OCI-LY3 (cell line): ENCODE data around the gene PDHX.
A peak's percentile ranks its signal among the peaks of the same experiment; 100 is the strongest.

Experiments
- H2AFZ ChIP-seq: fragments of 200-600, 300-600 bp; shearing (Covaris generic); 2 replicates; pipeline ENCODE4 v1.6.0; 2014; ENCODE audit warnings: antibody characterized with exemption, low read depth, low read length
- H3K27ac ChIP-seq: fragments of 200-600, 300-600 bp; sonication (generic); 2 replicates; pipeline ENCODE4 v1.5.1; 2014; ENCODE audit warnings: mild to moderate bottlenecking, low read length, moderate library complexity, mixed read lengths
- H3K27me3 ChIP-seq: fragments of 200-600, 300-600 bp; sonication (generic); 2 replicates; pipeline ENCODE4 v1.6.1; 2014; ENCODE audit warnings: low read depth, low read length, mixed read lengths
- H3K36me3 ChIP-seq: fragments of 200-600, 300-600 bp; sonication (generic); replicated peaks from 2 replicates; pipeline ENCODE3; 2014; ENCODE audit warnings: low read depth, low read length, mixed read lengths
- H3K4me1 ChIP-seq: fragments of 300-600, 200-600 bp; sonication (generic); 2 replicates; pipeline ENCODE4 v1.6.1; 2014; ENCODE audit warnings: low read length, mixed read lengths
- H3K4me2 ChIP-seq: fragments of 200-600, 300-600 bp; sonication (generic); 2 replicates; pipeline ENCODE4 v1.6.1; 2014; ENCODE audit warnings: low read length, mixed read lengths
- H3K4me3 ChIP-seq: fragments of 300-600, 200-600 bp; sonication (generic); 2 replicates; pipeline ENCODE4 v1.5.1; 2014; ENCODE audit warnings: antibody characterized with exemption, mild to moderate bottlenecking, low read length, moderate library complexity
- H3K79me2 ChIP-seq: fragments of 300-600, 200-600 bp; shearing (Covaris generic); 2 replicates; pipeline ENCODE4 v1.6.1; 2014; ENCODE audit warnings: mild to moderate bottlenecking, low read length, mixed read lengths
- H3K9ac ChIP-seq: fragments of 300-600, 200-600 bp; shearing (Covaris generic); 2 replicates; pipeline ENCODE4 v1.6.0; 2014; ENCODE audit warnings: mild to moderate bottlenecking, low read length, moderate library complexity
- H3K9me3 ChIP-seq: fragments of 200-600, 300-600 bp; shearing (Covaris generic); 2 replicates; pipeline ENCODE4 v1.6.1; 2014; ENCODE audit warnings: low read length, mixed read lengths; ENCODE audit not compliant: insufficient read depth
- H4K20me1 ChIP-seq: fragments of 200-600, 300-600 bp; sonication (generic); 2 replicates; pipeline ENCODE4 v1.6.1; 2016; ENCODE audit warnings: low read length, mixed read lengths; ENCODE audit not compliant: insufficient read depth
- CTCF ChIP-seq: fragments of 200-600, 300-600 bp; sonication (generic); IDR thresholded peaks from 2 replicates; pipeline ENCODE4 v1.5.1; 2014; ENCODE audit warnings: antibody characterized with exemption, low read length, low read depth
- EZH2phosphoT487 ChIP-seq: fragments of 200-600 bp; shearing (Covaris generic); IDR thresholded peaks from 2 replicates; pipeline ENCODE4 v1.6.1; 2018; ENCODE audit warnings: antibody characterized with exemption, mixed run types, low read depth

PDHX gene

GRCh38 chr11:35013514-35014233 lies 97.3 kb downstream of the PDHX start:
- Histone ChIP-seq H4K20me1 (no peaks in the 10 kb centered on the region), H3K27ac (peak overlapping the region; percentile 79), H3K4me3 (peak overlapping the region; percentile 41), H3K79me2 (no peaks in the 10 kb centered on the region; the same call in 1 of the 2 replicates), H3K9ac (peak overlapping the region; percentile 48), H3K4me1 (peaks cover 57% of the 10 kb centered on the region), H3K4me2 (peak overlapping the region; percentile 68), H2AFZ (no peak overlapping the region), H3K36me3 (no peaks in the 10 kb centered on the region), H3K9me3 (no peaks in the 10 kb centered on the region), H3K27me3 (no peaks in the 10 kb centered on the region)
- TF ChIP-seq CTCF, result no peak
- no peak for TF ChIP-seq EZH2phosphoT487

- H3K4me3 ChIP-seq, result no peak overlapping the region
- no peak overlapping the region for H3K9ac ChIP-seq
- no peaks in the 10 kb centered on the region for H3K27me3 ChIP-seq
- no peaks in the 10 kb centered on the region for H3K9me3 ChIP-seq
- H3K79me2 ChIP-seq, result no peaks in the 10 kb centered on the region; the same call in 1 of the 2 replicates
- peaks cover 53% of the 10 kb centered on the region for H3K4me1 ChIP-seq
- no peak overlapping the region; the same call in 1 of the 2 replicates for H3K4me2 ChIP-seq
- H3K36me3 ChIP-seq, result no peaks in the 10 kb centered on the region
- no peak for TF ChIP-seq CTCF
- TF ChIP-seq EZH2phosphoT487, result no peak
- no peaks in the 10 kb centered on the region for H4K20me1 ChIP-seq
- H3K27ac ChIP-seq, result no peak overlapping the region
- H2AFZ ChIP-seq, result no peak overlapping the region
Measured at GRCh38 chr11:35014346-35014745, 97.9 kb downstream of the PDHX start.

GRCh38 chr11:35015621-35016387 lies 99.4 kb downstream of the PDHX start:
- Histone ChIP-seq H3K4me1 (peaks cover 40% of the 10 kb centered on the region), H3K27ac (no peak overlapping the region), H4K20me1 (no peaks in the 10 kb centered on the region), H3K79me2 (no peaks in the 10 kb centered on the region; the same call in 1 of the 2 replicates), H3K9me3 (no peaks in the 10 kb centered on the region), H3K4me2 (no peak overlapping the region), H2AFZ (no peak overlapping the region), H3K4me3 (no peak overlapping the region), H3K36me3 (no peaks in the 10 kb centered on the region), H3K27me3 (no peaks in the 10 kb centered on the region), H3K9ac (no peak overlapping the region)
- TF ChIP-seq CTCF (no peak), EZH2phosphoT487 (no peak)

- Histone ChIP-seq H3K4me1 (peaks cover 29% of the 10 kb centered on the region), H4K20me1 (no peaks in the 10 kb centered on the region), H2AFZ (no peak overlapping the region), H3K9me3 (peaks cover 9% of the 10 kb centered on the region; the same call in 1 of the 2 replicates), H3K27me3 (no peaks in the 10 kb centered on the region), H3K27ac (no peak overlapping the region), H3K4me2 (no peak overlapping the region), H3K36me3 (peaks cover 8% of the 10 kb centered on the region), H3K79me2 (no peaks in the 10 kb centered on the region), H3K4me3 (no peak overlapping the region), H3K9ac (no peak overlapping the region)
- TF ChIP-seq EZH2phosphoT487 (no peak), CTCF (no peak)
Measured at GRCh38 chr11:35016916-35017315, 100.5 kb downstream of the PDHX start.
